ENCODE results near the gene UNC45A. TPM values are rescaled to one million over a fixed set of nuclear protein-coding genes. Genes with fewer than 3 reads are reported as not detected.

Gene UNC45A
- total RNA-seq, 1 donor, result 66.5 TPM

- DNase-seq (ENCODE audit: low read depth), result peak; percentile 81
- H3K4me3 ChIP-seq (ENCODE audit: low read depth, low read length), result peak within 1 kb of the TSS; percentile 92
- peak; percentile 88 for TF ChIP-seq CTCF (IDR thresholded peaks at IDR 0.05; ENCODE audit: insufficient read depth, low read length)
These were observed 3.0 kb upstream of the UNC45A start, which contains the start of gene HDDC3 for GRCh38 chr15:90931828-90932659. HDDC3 (minus strand) TSS chr15:90932549; CDS start chr15:90932540, 9 bp downstream.

- H3K4me3 ChIP-seq (ENCODE audit: low read depth, low read length), result peak overlapping the region; percentile 25
- no peak for TF ChIP-seq CTCF (IDR thresholded peaks at IDR 0.05; ENCODE audit: insufficient read depth, low read length)
- no peak for DNase-seq (ENCODE audit: low read depth)
These were observed 2.5 kb upstream of the UNC45A start for GRCh38 chr15:90932660-90932991.

- no peak for DNase-seq (ENCODE audit: low read depth)
- H3K4me3 ChIP-seq (ENCODE audit: low read depth, low read length), result no peak overlapping the region
- no peak for TF ChIP-seq CTCF (IDR thresholded peaks at IDR 0.05; ENCODE audit: insufficient read depth, low read length)
These were observed 1.8 kb upstream of the UNC45A start for GRCh38 chr15:90933301-90933700.

- peak; percentile 81 for DNase-seq (ENCODE audit: low read depth)
- peak; percentile 95 for TF ChIP-seq CTCF (IDR thresholded peaks at IDR 0.05; ENCODE audit: insufficient read depth, low read length)
- peak overlapping the region; percentile 85 for H3K4me3 ChIP-seq (ENCODE audit: low read depth, low read length)
These were observed 683 bp upstream of the UNC45A start for GRCh38 chr15:90934256-90934948.

GRCh38 chr15:90936823-90937222 lies 1.7 kb downstream of the UNC45A start:
- TF ChIP-seq CTCF (IDR thresholded peaks at IDR 0.05; ENCODE audit: insufficient read depth, low read length), result no peak
- H3K4me3 ChIP-seq (ENCODE audit: low read depth, low read length), result no peak overlapping the region
- DNase-seq (ENCODE audit: low read depth), result no peak

GRCh38 chr15:90938261-90938660 lies 3.2 kb downstream of the UNC45A start:
- TF ChIP-seq CTCF (IDR thresholded peaks at IDR 0.05; ENCODE audit: insufficient read depth, low read length), result no peak

More at GRCh38 chr15:90938261-90938660, 3.2 kb downstream of the UNC45A start:
- no peak overlapping the region for H3K4me3 ChIP-seq (ENCODE audit: low read depth, low read length)
- DNase-seq (ENCODE audit: low read depth), result no peak
